Upper lobe of right lung (tissue), 1 donor: ENCODE results near the gene NR2C2. TPM values are rescaled to one million over a fixed set of nuclear protein-coding genes. Genes with fewer than 3 reads are reported as not detected.

Experiments used
- ATAC-seq: fragments of 200-7000 bp; cut with Tn5 transposase; one replicate; pipeline ENCODE4 v1.9.1; 2020; ENCODE audit warnings: mild to moderate bottlenecking, moderate library complexity
- DNase-seq: peaks from one replicate; pipeline ENCODE4 v3.0.0-alpha.2; 2020
- H3K27ac ChIP-seq: fragments of 200-600 bp; one replicate; pipeline ENCODE4 v1.8.0; 2022
- H3K27me3 ChIP-seq: fragments of 200-600 bp; one replicate; pipeline ENCODE4 v1.8.0; 2022; ENCODE audit warnings: mild to moderate bottlenecking
- H3K36me3 ChIP-seq: fragments of 200-600 bp; one replicate; pipeline ENCODE4 v1.8.0; 2022
- H3K4me1 ChIP-seq: fragments of 200-600 bp; one replicate; pipeline ENCODE4 v1.8.0; 2022
- H3K4me3 ChIP-seq: fragments of 200-600 bp; one replicate; pipeline ENCODE4 v1.8.0; 2022; ENCODE audit warnings: mild to moderate bottlenecking
- H3K9me3 ChIP-seq: fragments of 200-600 bp; one replicate; pipeline ENCODE4 v1.8.0; 2022
- CTCF ChIP-seq: fragments of 200-600 bp; IDR thresholded peaks from one replicate; pipeline ENCODE4 v1.8.0; 2022; ENCODE audit warnings: antibody characterized with exemption
- intact Hi-C: fragments of 100-400 bp; cut with DNase I; formaldehyde crosslinking; loops from one replicate; pipeline ENCODE4 v1.11.0; 2022
- total RNA-seq: library from RNA; stranded (reverse); fragmentation: NEBNext Ultra II Directional; extraction: Animal tissue kit (Norgen Biotek cat#: 25700); gene quantifications from one replicate; pipeline ENCODE4 v1.2.1, GENCODE V29; 2021
- donor health status: DM: no; HTN: yes; CAD: no; lungs with severe emphysema.

The NR2C2 gene
- total RNA-seq, 1 donor from 2014 or later = 52.5 TPM

GRCh38 chr3:14920536-14920935 is 26.8 kb upstream of the NR2C2 start:
- H3K36me3 ChIP-seq = no peaks in the 10 kb centered on the region
- H3K4me1 ChIP-seq = peaks cover 4% of the 10 kb centered on the region
- intact Hi-C loops = loop anchor here (5.0 kb wide), 1 partner anchor 128 kb away; no protein-coding TSS in a partner anchor
- H3K4me3 ChIP-seq = no peak overlapping the region
- ATAC-seq = no peak
- no peak overlapping the region for H3K27ac ChIP-seq
- H3K9me3 ChIP-seq = no peaks in the 10 kb centered on the region
- peak; percentile 36 for DNase-seq
- no peak for TF ChIP-seq CTCF
- no peaks in the 10 kb centered on the region for H3K27me3 ChIP-seq

DNA sequence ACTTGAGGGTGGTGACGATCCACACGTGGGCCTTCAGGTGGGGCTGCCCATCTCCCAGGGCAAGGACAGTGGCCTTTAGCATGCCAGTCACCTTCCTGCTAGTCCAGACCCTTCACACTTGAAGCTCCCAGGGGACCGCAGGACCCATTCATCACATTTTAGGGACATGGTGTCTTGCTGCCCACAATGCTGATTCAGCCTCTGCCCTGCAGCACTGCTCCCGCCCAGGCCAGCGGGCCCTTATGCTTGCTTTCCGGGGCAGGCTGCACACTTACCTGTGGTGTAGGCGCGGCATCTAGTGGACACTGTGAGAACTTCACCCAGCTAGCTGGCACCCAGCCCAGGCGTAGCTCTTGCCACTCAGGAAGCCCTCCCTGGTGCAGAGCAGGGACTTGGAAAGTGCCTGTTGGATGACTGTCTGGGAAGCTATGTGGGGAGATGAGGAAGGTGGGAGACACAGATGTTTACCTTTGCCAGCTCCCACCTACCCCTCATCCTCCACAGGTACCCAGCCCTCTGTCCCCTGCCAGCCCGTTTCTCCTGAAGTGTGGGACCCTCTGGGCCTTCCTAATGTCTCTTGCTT is 26.3 kb upstream of the NR2C2 start:
- H3K27ac ChIP-seq = no peak overlapping the region
- H3K4me3 ChIP-seq = no peak overlapping the region
- peak; percentile 91 for DNase-seq
- ATAC-seq = peak; percentile 96
- no peaks in the 10 kb centered on the region for H3K27me3 ChIP-seq
- no peaks in the 10 kb centered on the region for H3K36me3 ChIP-seq
- intact Hi-C loops = loop anchor here (5.0 kb wide), 1 partner anchor 129 kb away; no protein-coding TSS in a partner anchor
- TF ChIP-seq CTCF = peak; percentile 97
- no peaks in the 10 kb centered on the region for H3K9me3 ChIP-seq
- H3K4me1 ChIP-seq = peaks cover 4% of the 10 kb centered on the region

DNA sequence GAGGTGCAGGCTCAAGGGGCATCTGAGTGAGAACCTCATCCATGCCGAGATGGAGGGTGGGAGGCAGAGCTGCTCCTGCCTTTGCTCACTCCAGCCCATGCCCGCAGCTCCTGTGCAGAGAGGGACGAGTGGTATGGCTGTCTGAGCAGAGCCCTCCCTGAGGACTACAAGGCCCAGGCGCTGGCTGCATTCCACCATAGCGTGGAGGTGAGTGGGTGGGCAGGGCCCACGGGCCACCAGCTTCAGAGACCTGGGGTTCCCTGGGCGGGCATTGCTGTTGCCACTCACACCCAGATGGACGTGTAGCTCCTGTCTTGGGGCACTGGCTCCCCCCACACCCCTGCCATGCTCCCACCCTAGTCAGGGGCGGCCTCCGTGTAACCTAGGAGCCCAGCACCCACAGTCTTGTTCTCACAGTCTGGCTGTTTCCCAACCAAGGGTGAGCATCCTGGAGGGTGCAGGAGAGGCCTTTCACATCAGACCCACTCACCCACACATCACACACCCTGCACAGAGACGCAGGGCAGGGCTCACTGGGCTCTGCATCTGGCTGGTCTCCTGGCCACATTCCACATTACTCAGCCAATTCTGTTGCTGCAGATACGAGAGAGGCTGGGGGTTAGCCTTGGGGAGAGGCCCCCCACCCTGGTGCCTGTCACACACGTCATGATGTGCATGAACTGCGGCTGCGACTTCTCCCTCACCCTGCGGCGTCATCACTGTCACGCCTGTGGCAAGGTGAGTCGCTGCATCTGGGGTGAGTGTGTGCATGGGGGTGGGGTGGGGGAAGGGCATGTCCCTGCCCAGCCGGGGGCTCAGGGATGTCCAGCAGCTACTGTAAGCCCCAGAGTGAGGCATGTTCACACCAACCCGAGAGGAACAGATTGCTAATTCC is 25.3 kb upstream of the NR2C2 start:
- Histone ChIP-seq H3K27ac (no peak overlapping the region), H3K4me3 (no peak overlapping the region), H3K9me3 (no peaks in the 10 kb centered on the region), H3K36me3 (peaks cover 7% of the 10 kb centered on the region), H3K27me3 (no peaks in the 10 kb centered on the region), H3K4me1 (peaks cover 4% of the 10 kb centered on the region)
- intact Hi-C loops = loop anchor here (5.0 kb wide), 1 partner anchor 130 kb away; no protein-coding TSS in a partner anchor
- no peak for TF ChIP-seq CTCF
- DNase-seq (peak; percentile 61), ATAC-seq (no peak)

GRCh38 chr3:14922863-14923262 is 24.5 kb upstream of the NR2C2 start:
- DNase-seq = peak; percentile 55
- Histone ChIP-seq H3K36me3 (peaks cover 10% of the 10 kb centered on the region), H3K9me3 (no peaks in the 10 kb centered on the region), H3K4me3 (no peak overlapping the region), H3K27ac (no peak overlapping the region), H3K4me1 (peaks cover 4% of the 10 kb centered on the region), H3K27me3 (no peaks in the 10 kb centered on the region)
- ATAC-seq = no peak
- TF ChIP-seq CTCF = no peak
- intact Hi-C loops = loop anchor here (5.0 kb wide), 1 partner anchor 131 kb away; no protein-coding TSS in a partner anchor

GRCh38 chr3:14923476-14923875 is 23.9 kb upstream of the NR2C2 start:
- Histone ChIP-seq H3K4me3 (no peak overlapping the region), H3K4me1 (peaks cover 4% of the 10 kb centered on the region), H3K27ac (no peak overlapping the region), H3K36me3 (peaks cover 10% of the 10 kb centered on the region), H3K27me3 (no peaks in the 10 kb centered on the region), H3K9me3 (no peaks in the 10 kb centered on the region)
- ATAC-seq (no peak), DNase-seq (peak; percentile 53)
- TF ChIP-seq CTCF = no peak
- intact Hi-C loops = loop anchor here (5.0 kb wide), 1 partner anchor 131 kb away; no protein-coding TSS in a partner anchor
